NOMO-1 treated with DMSO at 0.1 percent for 48 hours (cell line): ENCODE data around the gene TSC2.
A peak's percentile ranks its signal among the peaks of the same experiment; 100 is the strongest.
"Not testable (repeated sequence)": the region's sequence is repeated elsewhere in the genome, so short reads cannot be mapped to it uniquely, and the experiment has no call there.

ENCODE experiments used
- DNase-seq: peaks from one replicate; lab custom pipeline; 2025; ENCODE audit not compliant: unreplicated experiment; lab: John Stamatoyannopoulos, UW

Gene TSC2

GRCh38 chr16:2117960-2118722 is 70.4 kb downstream of the TSC2 start:
- DNase-seq = not testable (repeated sequence)

DNA sequence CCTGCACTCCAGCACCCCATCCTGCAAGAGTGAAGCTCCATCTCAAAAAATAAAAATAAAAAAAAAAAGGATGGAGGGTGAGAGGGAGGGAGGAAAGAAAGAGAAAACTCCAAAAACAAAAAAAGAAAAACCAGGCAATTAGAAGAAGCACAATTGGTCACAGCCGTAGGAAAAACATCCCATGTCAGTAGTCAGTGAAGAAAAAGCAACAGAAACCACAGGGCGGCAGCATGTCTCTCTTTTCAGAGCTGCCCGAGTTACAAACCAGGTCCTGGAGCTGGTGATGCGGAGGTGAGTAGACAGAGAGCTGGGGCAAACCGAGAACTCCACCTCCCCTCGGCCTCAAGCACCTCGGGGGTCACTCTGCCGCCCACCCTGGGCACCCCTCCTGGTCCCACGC is 73.5 kb downstream of the TSC2 start:
- DNase-seq = peak; percentile 6

GRCh38 chr16:2121853-2122252 is 74.1 kb downstream of the TSC2 start:
- DNase-seq = no peak

DNA sequence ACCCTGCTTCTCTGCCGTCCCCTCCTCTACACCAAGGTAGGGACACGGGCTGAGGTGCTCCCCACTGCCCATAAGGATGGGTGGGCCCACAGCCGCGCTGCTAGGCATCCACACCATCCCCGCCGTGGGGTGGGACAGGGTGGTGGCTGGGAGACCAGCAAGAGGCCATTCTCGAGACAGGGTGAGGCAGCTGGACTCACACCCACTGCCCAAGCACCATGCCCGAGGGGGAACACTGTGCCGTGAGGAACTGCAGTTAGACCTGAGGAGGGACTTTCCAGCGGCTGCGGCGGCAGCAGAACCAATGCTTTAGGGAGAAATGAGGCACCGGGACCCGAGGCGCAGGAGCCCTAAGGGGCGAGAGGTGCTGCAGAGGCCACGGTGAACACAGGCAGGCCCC is 74.6 kb downstream of the TSC2 start:
- no peak for DNase-seq

- DNase-seq = not testable (repeated sequence)
Measured at GRCh38 chr16:2122934-2123683, 75.3 kb downstream of the TSC2 start.

GRCh38 chr16:2123706-2124376 is 76.1 kb downstream of the TSC2 start:
- DNase-seq = not testable (repeated sequence)

DNA sequence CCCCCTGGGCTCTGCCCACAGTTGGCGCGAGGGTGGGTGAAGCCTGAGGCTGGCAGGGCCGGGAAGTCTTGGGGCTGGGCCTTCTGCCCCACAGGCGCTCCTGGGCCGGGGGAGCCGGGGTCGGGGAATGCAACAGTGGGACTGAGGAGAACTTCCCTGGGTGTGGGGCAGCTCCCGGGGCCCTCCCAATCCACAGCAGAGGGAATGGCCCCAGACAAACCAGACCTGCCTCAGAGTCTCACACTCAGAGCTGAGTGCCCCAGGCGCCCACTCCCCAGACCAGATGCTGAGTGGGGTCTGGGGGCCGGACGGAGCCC is 76.5 kb downstream of the TSC2 start:
- not testable (repeated sequence) for DNase-seq

GRCh38 chr16:2124694-2125444 is 77.1 kb downstream of the TSC2 start:
- DNase-seq = not testable (repeated sequence)

DNA sequence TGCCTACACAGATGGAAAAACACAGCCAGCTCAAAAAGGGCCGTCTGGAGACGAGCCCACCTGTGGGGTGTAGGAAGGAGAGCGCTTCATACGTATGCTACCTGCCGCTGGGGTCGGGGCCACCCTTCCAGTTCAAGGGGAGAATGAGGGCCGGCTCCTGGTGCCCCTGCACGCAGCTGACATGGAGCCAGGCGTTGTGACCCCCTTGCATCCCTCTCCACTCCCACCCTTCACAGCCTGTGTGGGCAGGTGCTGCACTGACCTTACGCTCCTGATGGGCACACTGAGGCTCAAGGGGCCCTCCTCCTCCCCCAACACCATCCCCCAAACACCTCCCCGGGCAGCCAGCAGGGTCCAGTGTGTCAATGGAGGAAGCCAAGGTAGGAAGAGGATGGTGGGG is 77.8 kb downstream of the TSC2 start:
- DNase-seq = not testable (repeated sequence)

DNA sequence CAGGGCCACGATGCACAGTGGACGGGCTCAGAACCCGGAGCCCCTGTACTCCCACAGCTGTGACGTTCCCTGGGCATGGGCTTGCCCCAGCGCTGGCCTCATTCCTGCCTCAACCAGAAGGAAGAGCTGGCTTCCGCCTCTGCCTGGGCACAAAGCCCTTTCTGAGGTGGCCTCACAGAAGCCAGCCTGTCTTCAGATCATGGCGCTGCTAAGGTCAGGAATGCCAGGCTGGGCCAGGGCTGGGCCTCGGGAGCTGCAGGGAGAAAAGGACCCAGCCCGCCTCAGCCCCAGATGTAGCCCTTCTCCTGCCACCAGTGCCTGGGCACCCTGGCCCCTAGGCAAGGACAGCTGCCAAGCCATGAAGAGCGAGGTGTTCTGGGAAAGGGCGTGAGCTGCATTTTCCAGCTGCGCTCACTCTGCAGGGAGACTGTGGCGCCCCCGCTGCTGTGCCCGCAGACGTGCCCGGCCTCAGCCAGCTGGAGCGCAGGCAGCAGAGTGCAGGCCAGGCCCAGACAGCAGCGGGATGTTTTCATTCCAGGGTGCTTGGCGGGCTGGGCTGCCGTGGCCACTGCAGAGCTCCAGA is 78.5 kb downstream of the TSC2 start:
- DNase-seq = not testable (repeated sequence)

GRCh38 chr16:2126928-2127556 is 79.3 kb downstream of the TSC2 start:
- not testable (repeated sequence) for DNase-seq

GRCh38 chr16:2127630-2128280 is 80.0 kb downstream of the TSC2 start:
- DNase-seq = not testable (repeated sequence)

GRCh38 chr16:2129251-2129650 is 81.5 kb downstream of the TSC2 start:
- DNase-seq = not testable (repeated sequence)

GRCh38 chr16:2129890-2130447 is 82.2 kb downstream of the TSC2 start:
- DNase-seq = not testable (repeated sequence)

GRCh38 chr16:2133797-2134196 is 86.0 kb downstream of the TSC2 start:
- DNase-seq = not testable (repeated sequence)

GRCh38 chr16:2135071-2135470 is 87.3 kb downstream of the TSC2 start:
- DNase-seq = not testable (repeated sequence)

GRCh38 chr16:2135770-2136490 is 88.1 kb downstream of the TSC2 start, which contains the start of gene PKD1:
Gene PKD1 (minus strand): TSS chr16:2135898. CDS start chr16:2135689, 209 bp downstream.
- DNase-seq = peak; percentile 84
